ENCODE data around the gene ASAP2.

DNA sequence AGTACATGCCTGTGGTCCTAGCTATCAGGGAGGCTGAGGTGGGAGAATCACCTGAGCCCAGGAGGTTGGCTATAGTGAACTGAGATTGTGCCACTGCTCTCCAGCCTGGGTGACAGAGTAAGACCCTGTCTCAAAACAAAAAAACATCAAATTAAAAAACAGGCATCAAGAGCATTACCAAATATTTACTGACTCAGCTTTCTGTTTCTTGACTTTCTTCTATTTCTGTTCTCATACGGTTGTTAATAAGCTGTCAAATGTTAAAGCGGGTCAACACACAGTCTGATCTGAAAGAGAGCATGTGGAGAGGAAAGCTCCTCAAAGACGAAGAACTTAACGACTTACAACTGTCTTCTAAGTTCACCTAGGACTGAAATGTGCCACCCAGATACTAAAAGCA lies 157.8 kb downstream of the ASAP2 start:
- TF ChIP-seq, protein P1, sequence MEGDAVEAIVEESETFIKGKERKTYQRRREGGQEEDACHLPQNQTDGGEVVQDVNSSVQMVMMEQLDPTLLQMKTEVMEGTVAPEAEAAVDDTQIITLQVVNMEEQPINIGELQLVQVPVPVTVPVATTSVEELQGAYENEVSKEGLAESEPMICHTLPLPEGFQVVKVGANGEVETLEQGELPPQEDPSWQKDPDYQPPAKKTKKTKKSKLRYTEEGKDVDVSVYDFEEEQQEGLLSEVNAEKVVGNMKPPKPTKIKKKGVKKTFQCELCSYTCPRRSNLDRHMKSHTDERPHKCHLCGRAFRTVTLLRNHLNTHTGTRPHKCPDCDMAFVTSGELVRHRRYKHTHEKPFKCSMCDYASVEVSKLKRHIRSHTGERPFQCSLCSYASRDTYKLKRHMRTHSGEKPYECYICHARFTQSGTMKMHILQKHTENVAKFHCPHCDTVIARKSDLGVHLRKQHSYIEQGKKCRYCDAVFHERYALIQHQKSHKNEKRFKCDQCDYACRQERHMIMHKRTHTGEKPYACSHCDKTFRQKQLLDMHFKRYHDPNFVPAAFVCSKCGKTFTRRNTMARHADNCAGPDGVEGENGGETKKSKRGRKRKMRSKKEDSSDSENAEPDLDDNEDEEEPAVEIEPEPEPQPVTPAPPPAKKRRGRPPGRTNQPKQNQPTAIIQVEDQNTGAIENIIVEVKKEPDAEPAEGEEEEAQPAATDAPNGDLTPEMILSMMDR (IDR thresholded peaks at IDR 0.05; ENCODE audit: low read length): no peak
- no peak for TF ChIP-seq EZH2phosphoT487 (IDR thresholded peaks at IDR 0.05; ENCODE audit: low read length)
- TF ChIP-seq EZH2 (optimal IDR thresholded peaks at IDR 0.05; ENCODE audit: low read depth, low read length): no peak
